ENCODE results near the gene COL8A1.

Gene COL8A1

GRCh38 chr3:99678023-99678422, 39.6 kb downstream of the COL8A1 start:
- FAIRE-seq, result no peak

- FAIRE-seq, result no peak
Observed at GRCh38 chr3:99678896-99679295, 40.5 kb downstream of the COL8A1 start.

DNA sequence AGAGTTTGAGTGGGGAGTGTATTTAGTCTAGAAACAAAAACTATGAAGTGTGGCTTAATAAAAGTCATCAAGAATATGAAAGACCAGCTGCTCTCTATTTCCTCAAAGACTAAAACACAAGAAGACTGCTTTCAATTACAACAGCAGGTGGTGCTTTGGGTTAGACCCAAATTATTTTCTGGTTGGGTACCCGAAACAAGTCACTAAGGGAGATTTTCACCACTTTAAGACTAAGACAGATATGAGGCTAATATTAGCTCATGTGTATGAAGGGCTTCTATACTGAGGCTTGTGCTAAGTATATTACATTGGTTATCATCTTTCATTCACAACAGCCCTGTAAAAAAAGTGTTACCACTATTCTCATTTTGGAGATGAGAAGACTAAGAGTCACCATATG, 43.1 kb downstream of the COL8A1 start:
- no peak for FAIRE-seq

DNA sequence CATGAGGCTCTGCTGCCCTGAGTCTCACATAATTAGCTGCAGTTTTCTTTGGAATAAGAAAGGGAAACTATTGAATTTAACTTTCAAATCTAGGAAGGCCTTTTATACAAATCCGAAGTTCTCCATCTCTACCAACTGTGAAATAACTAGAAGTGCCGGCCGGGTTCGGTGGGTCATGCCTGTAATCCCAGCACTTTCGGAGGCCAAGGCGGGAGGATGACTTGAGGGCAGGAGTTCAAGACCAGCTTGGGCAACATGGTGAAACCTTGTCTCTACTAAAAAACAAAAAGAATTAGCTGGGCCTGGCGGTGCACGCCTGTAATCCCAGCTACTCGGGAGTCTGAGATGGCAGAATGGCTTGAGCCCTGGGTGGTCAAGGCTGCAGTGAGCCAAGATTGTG, 43.6 kb downstream of the COL8A1 start:
- no peak for FAIRE-seq

DNA sequence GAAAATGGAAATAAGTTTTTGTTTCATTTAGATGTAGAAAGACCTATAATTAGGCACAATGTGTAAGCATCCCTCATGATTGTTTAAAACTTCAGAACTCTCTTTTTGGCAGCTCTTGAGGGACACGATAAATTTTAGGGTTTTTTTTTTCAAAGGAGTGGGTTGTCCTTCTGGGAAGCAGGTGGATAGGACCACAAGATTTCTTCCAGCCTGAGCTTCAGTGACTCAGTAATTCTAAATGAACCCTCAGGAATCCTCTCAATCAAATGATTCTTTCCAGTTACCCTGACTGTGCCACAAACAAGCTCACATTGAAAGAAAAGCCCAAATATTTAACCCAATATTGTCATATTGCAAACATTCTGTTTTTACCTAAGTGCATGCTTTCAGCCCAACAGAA, 45.1 kb downstream of the COL8A1 start:
- no peak for FAIRE-seq

GRCh38 chr3:99683876-99684275, 45.5 kb downstream of the COL8A1 start:
- no peak for FAIRE-seq

GRCh38 chr3:99684644-99685043, 46.2 kb downstream of the COL8A1 start:
- FAIRE-seq, result no peak

- FAIRE-seq, result no peak
Observed at GRCh38 chr3:99686469-99686868, 48.1 kb downstream of the COL8A1 start.

DNA sequence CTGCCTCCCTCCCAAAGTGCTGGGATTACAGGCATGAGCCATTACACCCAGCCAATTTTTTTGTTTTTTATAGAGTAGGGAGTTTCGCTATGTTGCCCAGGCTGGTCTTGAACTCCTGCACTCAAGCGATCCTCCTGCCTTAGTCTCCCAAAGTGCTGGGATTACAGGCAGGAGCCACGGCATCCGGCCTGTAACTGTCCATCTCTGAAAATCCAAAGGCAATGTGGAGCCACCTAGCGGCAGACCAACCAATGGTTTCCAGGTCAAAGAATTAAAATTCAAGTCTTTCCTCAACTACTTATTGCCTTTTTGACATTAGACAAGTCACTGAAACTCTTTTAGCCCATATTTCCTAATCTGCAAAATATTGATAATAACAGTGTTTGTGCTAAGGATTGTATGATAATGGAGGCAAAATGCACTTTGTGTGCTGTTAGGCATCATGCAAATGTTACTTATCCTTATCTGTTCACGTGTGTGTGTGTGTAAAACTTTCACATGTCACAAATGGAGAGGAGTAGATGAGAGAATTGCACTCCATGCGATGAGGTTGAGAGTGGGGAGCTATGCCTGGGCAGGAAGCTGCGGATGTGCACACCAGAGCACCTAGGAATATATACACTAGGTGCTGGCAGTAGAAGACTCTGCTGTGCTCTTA, 48.7 kb downstream of the COL8A1 start:
- FAIRE-seq, result no peak

DNA sequence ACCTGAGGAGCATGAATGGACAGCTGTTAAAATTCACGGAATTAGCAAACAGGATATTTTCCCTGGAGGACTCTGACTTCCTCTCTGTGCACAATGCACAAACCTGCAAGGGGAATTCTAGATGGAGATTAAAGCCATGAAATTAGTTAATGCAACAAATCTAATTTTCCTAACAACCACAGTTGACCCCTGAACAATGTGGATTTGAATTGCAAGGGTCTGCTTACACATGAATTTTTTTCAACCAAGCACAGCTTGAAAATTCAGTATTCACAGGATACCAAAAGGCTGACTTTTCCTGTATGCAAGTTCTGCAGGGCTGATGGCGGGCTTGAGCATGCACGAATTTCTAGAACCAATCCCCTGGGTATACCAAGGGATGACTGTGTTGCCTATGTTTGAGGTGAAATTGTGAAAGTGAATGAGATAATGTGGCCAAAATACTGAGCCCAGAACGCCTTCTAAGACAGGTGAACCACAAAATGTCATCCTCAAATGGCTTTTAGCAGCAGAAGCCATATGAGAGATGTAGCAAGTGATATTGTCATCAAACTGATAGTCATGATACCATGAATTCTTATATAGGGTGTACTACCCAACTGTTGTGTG, 52.5 kb downstream of the COL8A1 start:
- no peak for FAIRE-seq

GRCh38 chr3:99693636-99694035, 55.2 kb downstream of the COL8A1 start:
- FAIRE-seq, result no peak

- FAIRE-seq, result no peak
Observed at GRCh38 chr3:99696497-99696896, 58.1 kb downstream of the COL8A1 start.

GRCh38 chr3:99697250-99697649, 58.9 kb downstream of the COL8A1 start:
- no peak for FAIRE-seq

DNA sequence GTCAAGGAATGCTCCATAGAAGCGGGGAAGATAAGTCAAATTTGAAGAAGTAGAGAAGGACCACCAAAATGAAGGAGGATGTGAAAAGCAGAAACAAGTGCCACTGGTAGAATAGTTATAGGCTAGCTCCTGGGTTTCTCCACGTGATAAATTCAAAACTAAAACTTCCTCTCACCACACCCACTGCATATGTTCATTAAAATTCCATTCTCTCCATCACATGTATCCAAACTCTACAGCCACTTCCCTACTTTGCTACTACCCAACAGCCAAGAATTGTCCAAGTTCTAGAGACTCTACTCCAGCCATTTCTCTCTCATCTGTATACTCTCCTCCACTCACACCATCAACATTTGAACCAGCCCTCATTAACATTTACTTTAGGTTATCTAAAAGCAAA, 60.5 kb downstream of the COL8A1 start:
- FAIRE-seq, result no peak

DNA sequence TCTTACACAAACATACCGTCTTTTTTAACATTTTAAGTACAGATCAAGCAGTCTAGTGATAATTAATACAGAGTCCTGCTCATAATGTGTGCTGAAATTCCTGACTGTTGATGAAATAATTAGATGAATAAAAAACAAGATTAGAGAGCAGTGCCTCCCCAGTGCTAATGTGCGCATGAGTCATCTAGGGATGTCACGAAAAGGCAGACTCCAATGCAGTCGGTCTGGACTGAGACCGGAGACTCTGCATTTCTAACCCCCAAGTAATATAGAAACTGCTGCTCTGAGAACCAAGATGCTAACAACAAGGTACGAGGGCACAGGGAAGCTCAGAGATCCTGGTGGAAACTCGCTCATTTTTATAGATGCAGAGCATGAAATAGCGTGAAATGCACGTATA, 61.4 kb downstream of the COL8A1 start:
- no peak for FAIRE-seq

DNA sequence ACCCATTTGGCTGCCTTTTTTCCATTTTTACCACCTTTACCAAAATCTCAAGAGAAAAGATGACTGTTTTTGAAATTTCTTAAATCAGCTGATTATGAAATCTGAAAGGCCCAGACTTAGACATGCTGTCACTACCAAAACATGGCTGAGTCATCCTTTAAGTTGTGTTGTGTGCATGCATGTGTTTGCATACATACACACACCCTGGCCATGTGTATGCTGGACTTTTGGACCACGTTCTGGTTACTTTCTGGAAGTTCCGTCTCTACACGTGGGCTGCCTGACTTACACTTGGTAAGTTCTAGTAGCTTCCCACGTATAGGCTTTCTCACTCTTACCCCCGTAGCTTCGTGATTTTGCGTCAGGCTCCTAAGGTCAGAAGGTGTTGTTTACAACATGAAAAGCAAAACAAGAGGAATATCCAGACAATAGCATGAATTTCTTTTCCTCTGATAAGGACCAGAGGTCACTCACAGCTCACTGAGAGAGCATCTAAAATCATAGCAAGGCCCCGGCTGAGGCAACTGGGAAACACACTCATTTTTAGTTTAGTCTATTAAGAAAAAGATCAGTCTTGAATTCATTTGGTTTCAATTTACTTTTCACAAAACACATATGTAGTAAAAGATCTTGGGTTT, 62.4 kb downstream of the COL8A1 start:
- FAIRE-seq, result no peak

DNA sequence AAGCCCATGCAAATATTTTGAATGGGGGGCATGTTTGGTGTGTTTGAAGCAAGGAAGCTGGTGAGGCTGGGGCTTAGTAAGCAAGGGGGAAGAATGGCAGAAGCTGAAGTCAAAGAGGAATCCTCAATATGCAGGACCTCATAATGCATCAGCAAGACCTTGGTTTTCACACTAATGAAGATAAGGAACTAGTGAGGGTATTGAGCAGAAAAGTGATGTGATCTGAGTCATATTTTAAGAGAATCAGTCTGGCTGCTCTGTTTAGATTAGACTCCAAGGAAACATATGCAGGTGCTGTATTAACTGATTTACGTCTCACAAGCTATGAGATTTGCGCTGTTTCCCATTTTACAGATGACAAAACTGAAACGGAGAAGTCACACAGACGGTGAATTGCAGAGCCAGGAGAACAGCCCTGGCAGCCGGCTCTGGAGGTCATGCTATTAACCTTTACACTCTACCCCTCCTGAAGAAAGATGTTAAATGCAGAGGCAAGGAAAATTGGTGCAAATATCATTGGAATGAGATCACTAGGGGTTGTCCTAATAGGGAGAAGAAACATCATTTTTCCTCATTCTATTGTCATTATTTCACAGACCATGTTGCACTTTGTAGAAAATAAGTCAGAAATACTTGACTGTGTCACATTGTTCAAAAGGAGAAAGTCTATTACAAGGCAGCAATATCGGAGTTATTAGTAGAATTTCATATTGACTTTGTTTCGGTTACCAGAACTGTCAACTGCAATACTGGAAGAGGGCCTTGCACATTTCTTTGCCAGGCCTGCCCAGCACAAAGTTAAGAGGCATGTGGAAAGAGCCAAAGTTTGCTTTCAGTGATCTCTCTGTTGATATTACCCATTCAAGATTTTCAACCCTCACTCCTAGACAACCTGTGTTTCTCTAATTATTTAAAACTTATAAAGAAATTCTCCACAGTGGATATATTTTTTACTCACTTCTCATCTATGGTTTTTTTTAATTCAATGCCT, 64.9 kb downstream of the COL8A1 start:
- no peak for FAIRE-seq

DNA sequence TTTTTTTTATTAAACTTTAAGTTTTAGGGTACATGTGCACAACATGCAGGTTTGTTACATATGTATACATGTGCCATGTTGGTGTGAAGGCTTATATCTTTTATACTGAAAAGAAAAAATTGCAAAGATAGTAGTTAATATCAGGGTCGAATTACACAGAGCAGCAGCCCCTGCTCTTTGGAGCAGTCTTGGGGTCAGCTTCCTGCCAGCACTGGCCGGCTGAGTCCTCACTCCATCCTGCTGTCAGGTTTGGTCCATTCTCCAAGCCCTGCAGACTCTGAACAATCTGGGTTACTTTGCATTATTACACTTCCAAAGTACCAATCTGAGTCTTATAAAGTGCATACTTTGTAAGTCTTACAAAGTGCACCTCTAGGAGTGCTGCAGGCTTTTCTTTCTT, 66.0 kb downstream of the COL8A1 start:
- no peak for FAIRE-seq

- no peak for FAIRE-seq
Observed at GRCh38 chr3:99706410-99706809, 68.0 kb downstream of the COL8A1 start.

DNA sequence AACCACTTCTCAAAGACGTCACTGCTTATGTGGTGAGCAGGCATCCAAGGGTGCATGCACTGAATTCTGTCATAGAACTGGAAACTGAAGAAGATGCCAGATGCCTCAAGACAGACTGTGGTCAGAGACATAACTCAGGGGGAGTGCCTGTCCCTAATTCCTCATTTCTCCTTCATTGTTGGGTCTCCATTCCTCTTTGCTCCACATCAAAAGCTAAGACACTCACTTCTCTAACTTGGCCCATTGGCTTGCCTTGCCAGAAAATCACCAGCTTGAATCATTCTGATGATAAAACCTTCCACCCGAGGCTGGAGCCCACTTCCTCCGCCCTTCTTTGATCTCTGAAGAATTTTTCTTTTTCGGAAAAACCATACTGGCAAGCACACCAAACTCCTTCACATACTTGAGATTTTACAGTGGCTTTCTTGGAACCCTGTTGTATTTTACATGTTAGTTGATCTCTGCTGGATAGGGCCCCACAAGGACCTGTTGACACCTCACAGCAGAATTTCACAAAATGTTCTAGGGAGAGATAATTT, 69.9 kb downstream of the COL8A1 start:
- no peak for FAIRE-seq

GRCh38 chr3:99709686-99710085, 71.3 kb downstream of the COL8A1 start:
- FAIRE-seq, result no peak

- FAIRE-seq, result no peak
Observed at GRCh38 chr3:99710094-99710493, 71.7 kb downstream of the COL8A1 start.

- FAIRE-seq, result no peak
Observed at GRCh38 chr3:99711351-99711750, 73.0 kb downstream of the COL8A1 start.

Measured in colon (tissue), 2 donors.